ENCODE measurements around the gene ADAT3.
A peak's percentile ranks its signal among the peaks of the same experiment; 100 is the strongest.

The ADAT3 gene

DNA sequence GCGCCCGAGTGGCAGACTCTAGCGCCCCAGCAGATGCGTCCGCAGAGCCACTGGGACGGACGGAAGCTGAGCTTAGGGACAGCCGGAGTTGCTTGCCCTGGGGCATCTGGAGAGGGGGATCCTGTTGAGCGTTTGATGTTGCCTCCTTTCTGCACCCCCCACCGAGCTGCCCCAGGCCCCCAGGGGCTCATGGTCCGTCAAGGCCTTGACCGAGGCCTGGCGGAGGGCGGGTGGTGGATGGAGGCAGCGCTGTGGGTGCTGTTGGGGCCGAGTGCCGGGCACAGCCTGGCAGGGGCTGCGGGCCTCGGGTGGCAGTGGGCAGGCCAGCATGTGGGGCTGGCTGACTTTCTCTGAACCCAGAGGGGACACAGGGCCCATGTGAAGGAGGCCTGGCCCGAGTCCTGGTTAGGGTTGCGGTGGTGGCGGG, 38.5 kb downstream of the ADAT3 start:
- Histone ChIP-seq H3K36me3 (ENCODE audit: control insufficient read depth, low read length) (peaks cover 8% of the 10 kb centered on the region), H3K9me2 (replicated peaks; ENCODE audit: control insufficient read depth, low read length) (no peaks in the 10 kb centered on the region), H4K20me1 (ENCODE audit: control insufficient read depth, insufficient read depth, low read depth, low read length) (peaks cover 23% of the 10 kb centered on the region; the same call in 1 of the 2 replicates), H3F3A (ENCODE audit: control insufficient read depth, insufficient read depth) (peaks cover 9% of the 10 kb centered on the region), H3K4me2 (ENCODE audit: low read length) (peak overlapping the region; percentile 95), H3K4me3 (ENCODE audit: low read length) (peak overlapping the region; percentile 99), H3K27me3 (ENCODE audit: control insufficient read depth, low read length) (no peaks in the 10 kb centered on the region), H3K27ac (ENCODE audit: low read depth, low read length) (no peak overlapping the region), H3K4me1 (ENCODE audit: control insufficient read depth, low read length) (peaks cover 26% of the 10 kb centered on the region), H3K9me3 (ENCODE audit: control insufficient read depth, insufficient read depth, low read length) (no peaks in the 10 kb centered on the region), H3K79me2 (ENCODE audit: control insufficient read depth, low read length) (peaks cover 71% of the 10 kb centered on the region)
- no peak for TF ChIP-seq EZH2phosphoT487 (IDR thresholded peaks at IDR 0.05; ENCODE audit: borderline replicate concordance, low read length)
- TF ChIP-seq, protein P1, sequence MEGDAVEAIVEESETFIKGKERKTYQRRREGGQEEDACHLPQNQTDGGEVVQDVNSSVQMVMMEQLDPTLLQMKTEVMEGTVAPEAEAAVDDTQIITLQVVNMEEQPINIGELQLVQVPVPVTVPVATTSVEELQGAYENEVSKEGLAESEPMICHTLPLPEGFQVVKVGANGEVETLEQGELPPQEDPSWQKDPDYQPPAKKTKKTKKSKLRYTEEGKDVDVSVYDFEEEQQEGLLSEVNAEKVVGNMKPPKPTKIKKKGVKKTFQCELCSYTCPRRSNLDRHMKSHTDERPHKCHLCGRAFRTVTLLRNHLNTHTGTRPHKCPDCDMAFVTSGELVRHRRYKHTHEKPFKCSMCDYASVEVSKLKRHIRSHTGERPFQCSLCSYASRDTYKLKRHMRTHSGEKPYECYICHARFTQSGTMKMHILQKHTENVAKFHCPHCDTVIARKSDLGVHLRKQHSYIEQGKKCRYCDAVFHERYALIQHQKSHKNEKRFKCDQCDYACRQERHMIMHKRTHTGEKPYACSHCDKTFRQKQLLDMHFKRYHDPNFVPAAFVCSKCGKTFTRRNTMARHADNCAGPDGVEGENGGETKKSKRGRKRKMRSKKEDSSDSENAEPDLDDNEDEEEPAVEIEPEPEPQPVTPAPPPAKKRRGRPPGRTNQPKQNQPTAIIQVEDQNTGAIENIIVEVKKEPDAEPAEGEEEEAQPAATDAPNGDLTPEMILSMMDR (IDR thresholded peaks at IDR 0.05; ENCODE audit: low read depth, low read length, poor library complexity, severe bottlenecking) = no peak

DNA sequence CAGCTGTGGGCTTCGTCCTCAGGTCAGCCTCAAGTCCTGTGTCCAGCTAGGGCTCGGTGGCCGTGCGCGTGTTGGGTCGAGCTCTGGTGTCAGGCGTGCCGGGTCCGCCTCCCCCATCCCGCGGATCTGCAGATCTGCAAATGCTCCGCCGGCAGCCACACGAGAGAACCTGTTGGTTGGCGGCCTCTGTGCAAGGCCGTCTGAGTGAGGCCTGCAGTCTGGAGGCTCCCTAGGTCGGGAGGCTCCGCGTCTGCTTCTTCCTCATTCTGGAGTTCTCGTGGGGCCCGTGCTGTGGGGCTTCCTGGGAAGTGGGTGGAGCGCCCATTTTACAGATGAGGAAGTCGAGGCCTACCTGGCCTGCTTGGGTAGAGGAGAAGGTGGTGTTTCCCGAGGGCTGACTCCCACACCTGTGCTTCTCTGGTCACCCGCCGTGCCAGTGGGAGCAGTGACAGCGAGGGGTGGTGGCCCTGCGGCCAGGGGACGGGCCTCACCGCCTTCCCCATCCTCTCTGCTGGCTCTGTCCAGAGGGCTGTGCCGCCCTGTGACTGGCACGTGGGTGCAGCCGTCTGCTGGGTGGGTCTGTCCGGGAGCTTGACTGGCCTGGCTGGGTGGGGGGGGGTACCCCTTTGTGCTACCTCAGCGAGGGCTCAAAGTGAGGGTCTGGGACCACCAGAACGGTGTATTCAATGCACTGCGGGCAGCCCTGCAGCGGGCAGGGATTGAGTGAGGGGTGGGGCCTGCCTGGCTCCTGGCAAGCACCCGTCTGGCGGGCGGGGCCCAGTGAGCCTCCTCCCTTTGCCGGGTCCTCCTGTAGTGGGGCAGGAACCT, 39.1 kb downstream of the ADAT3 start:
- no peak for TF ChIP-seq EZH2phosphoT487 (IDR thresholded peaks at IDR 0.05; ENCODE audit: borderline replicate concordance, low read length)
- TF ChIP-seq, protein P1 (IDR thresholded peaks at IDR 0.05; ENCODE audit: low read depth, low read length, poor library complexity, severe bottlenecking) = no peak
- peaks cover 28% of the 10 kb centered on the region; the same call in 1 of the 2 replicates for H4K20me1 ChIP-seq (ENCODE audit: control insufficient read depth, insufficient read depth, low read depth, low read length)

DNA sequence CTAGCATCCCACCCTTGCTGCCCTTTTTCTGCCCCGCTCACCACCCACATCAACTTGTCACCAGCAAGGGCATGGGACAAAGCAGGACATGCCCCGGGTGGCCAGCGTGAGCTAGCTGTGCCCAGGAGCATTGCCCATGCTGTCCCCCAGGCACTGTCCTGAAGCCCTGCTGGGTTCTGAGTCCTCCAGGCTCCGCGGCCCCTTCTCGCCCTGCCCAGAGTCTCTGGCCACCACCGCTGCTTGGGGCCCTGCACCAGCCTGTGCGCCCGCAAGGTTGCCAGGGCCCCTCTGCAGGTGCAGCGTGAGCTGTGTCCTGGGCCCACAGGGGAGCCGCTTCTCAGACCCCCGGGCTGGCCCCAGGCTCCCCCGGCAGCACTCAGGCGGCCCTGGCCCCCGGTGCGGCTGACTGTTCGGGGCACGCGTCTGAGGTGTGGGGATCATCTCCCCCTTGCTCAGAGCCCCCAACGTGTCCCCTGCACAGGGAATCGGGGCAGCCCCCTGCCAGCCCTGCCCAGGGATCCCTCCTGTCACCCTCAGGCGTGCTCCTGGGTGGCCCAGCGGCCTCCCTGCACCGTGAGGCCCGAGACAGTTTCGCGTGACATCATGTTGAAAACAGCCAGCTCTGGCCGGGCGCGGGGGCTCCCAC, 39.8 kb downstream of the ADAT3 start:
- peaks cover 30% of the 10 kb centered on the region; the same call in 1 of the 2 replicates for H4K20me1 ChIP-seq (ENCODE audit: control insufficient read depth, insufficient read depth, low read depth, low read length)
- peaks cover 16% of the 10 kb centered on the region for H3K36me3 ChIP-seq (ENCODE audit: control insufficient read depth, low read length)
- H3K9me3 ChIP-seq (ENCODE audit: control insufficient read depth, insufficient read depth, low read length) = no peaks in the 10 kb centered on the region
- H3K79me2 ChIP-seq (ENCODE audit: control insufficient read depth, low read length) = peaks cover 83% of the 10 kb centered on the region
- H3K27ac ChIP-seq (ENCODE audit: low read depth, low read length) = no peak overlapping the region
- H3K4me2 ChIP-seq (ENCODE audit: low read length) = no peak overlapping the region
- no peaks in the 10 kb centered on the region for H3K9me2 ChIP-seq (replicated peaks; ENCODE audit: control insufficient read depth, low read length)
- H3K4me3 ChIP-seq (ENCODE audit: low read length) = no peak overlapping the region
- TF ChIP-seq EZH2phosphoT487 (IDR thresholded peaks at IDR 0.05; ENCODE audit: borderline replicate concordance, low read length) = no peak
- TF ChIP-seq, protein P1 (IDR thresholded peaks at IDR 0.05; ENCODE audit: low read depth, low read length, poor library complexity, severe bottlenecking) = no peak
- peaks cover 21% of the 10 kb centered on the region for H3K4me1 ChIP-seq (ENCODE audit: control insufficient read depth, low read length)
- peaks cover 9% of the 10 kb centered on the region for H3F3A ChIP-seq (ENCODE audit: control insufficient read depth, insufficient read depth)
- H3K27me3 ChIP-seq (ENCODE audit: control insufficient read depth, low read length) = no peaks in the 10 kb centered on the region

More for the DNA sequence above, 39.1 kb downstream of the ADAT3 start:
- H3K9me2 ChIP-seq (replicated peaks; ENCODE audit: control insufficient read depth, low read length) = no peaks in the 10 kb centered on the region
- no peaks in the 10 kb centered on the region for H3K9me3 ChIP-seq (ENCODE audit: control insufficient read depth, insufficient read depth, low read length)
- H3K79me2 ChIP-seq (ENCODE audit: control insufficient read depth, low read length) = peaks cover 77% of the 10 kb centered on the region
- no peaks in the 10 kb centered on the region for H3K27me3 ChIP-seq (ENCODE audit: control insufficient read depth, low read length)
- H3K27ac ChIP-seq (ENCODE audit: low read depth, low read length) = no peak overlapping the region
- 0 out of 2 replicates have a peak overlapping the region, but pooled peaks have one; percentile 95 for H3K4me2 ChIP-seq (ENCODE audit: low read length)
- H3K4me3 ChIP-seq (ENCODE audit: low read length) = no peak overlapping the region
- peaks cover 11% of the 10 kb centered on the region for H3K36me3 ChIP-seq (ENCODE audit: control insufficient read depth, low read length)
- peaks cover 26% of the 10 kb centered on the region for H3K4me1 ChIP-seq (ENCODE audit: control insufficient read depth, low read length)
- peaks cover 9% of the 10 kb centered on the region for H3F3A ChIP-seq (ENCODE audit: control insufficient read depth, insufficient read depth)
